Lung (tissue), 12 donors: ENCODE measurements around the gene FOXP1. TPM values are rescaled to one million over a fixed set of nuclear protein-coding genes. Genes with fewer than 3 reads are reported as not detected.

Source experiments
- ATAC-seq: fragments of 200-7000 bp; cut with Tn5 transposase; one replicate; pipeline ENCODE4 v1.9.1; 2020; ENCODE audit warnings: moderate number of reproducible peaks; ENCODE audit not compliant: insufficient read depth, low FRiP score
- DNase-seq, 3 donors: peaks; one replicate each; pipeline ENCODE4 v3.0.0-alpha.2; 2013 to 2017
- H3K27ac ChIP-seq, 2 donors: one replicate each; pipeline ENCODE4 v1.5.1; 2013; ENCODE audit warnings: mild to moderate bottlenecking in 2 of 2, moderate library complexity in 2 of 2, control low read depth in 1 of 2, inconsistent platforms in 1 of 2, low read depth in 1 of 2, low read length in 1 of 2
- H3K27me3 ChIP-seq, 3 donors: one replicate each; pipeline ENCODE4 v1.5.1; 2013; ENCODE audit warnings: low read length in 2 of 3; ENCODE audit not compliant: control insufficient read depth in 3 of 3, insufficient read depth in 3 of 3
- H3K36me3 ChIP-seq, 4 donors: one replicate each; pipeline ENCODE4 v1.5.1; 2013; ENCODE audit warnings: low read length in 4 of 4, mild to moderate bottlenecking in 1 of 4, moderate library complexity in 1 of 4; ENCODE audit not compliant: control insufficient read depth in 4 of 4, insufficient read depth in 4 of 4
- H3K4me1 ChIP-seq, 5 donors: one replicate each; pipeline ENCODE4 v1.5.1; 2013; ENCODE audit warnings: low read length in 5 of 5, mild to moderate bottlenecking in 2 of 5, moderate library complexity in 1 of 5; ENCODE audit not compliant: control insufficient read depth in 5 of 5, insufficient read depth in 5 of 5
- H3K4me3 ChIP-seq: one replicate; pipeline ENCODE4 v1.5.1; 2013; ENCODE audit warnings: mild to moderate bottlenecking, control low read depth, moderate library complexity
- H3K9ac ChIP-seq, 2 donors: one replicate each; pipeline ENCODE4 v1.5.1; 2013; ENCODE audit warnings: low read length in 2 of 2, control low read depth in 1 of 2; ENCODE audit not compliant: insufficient read depth in 1 of 2
- H3K9me3 ChIP-seq, 4 donors: one replicate each; pipeline ENCODE4 v1.5.1; 2013; ENCODE audit warnings: low read length in 3 of 4, mild to moderate bottlenecking in 1 of 4, moderate library complexity in 1 of 4; ENCODE audit not compliant: control insufficient read depth in 4 of 4, insufficient read depth in 3 of 4
- WGBS, 2 donors: extraction: QIAGEN DNeasy Blood & Tissue Kit; methylation state at CpG; one replicate each; pipeline ENCODE4 v1.1.7; 2013; 5-methylcytosine and 5-hydroxymethylcytosine counted together
- polyA plus RNA-seq, 2 donors: library from polyadenylated mRNA; stranded (reverse); fragments of 200-250 nt; gene quantifications; one replicate each; pipeline ENCODE4 v1.2.1, GENCODE V29; 2013
- total RNA-seq, 2 donors: library from RNA; depleted of rRNA in 1 of 2; stranded (reverse); fragments of >200 nt in 1 of 2; gene quantifications; one replicate each; pipeline ENCODE4 v1.2.1, GENCODE V29; 2014 to 2021
- TF ChIP-seq, protein P1 (sequence below): IDR thresholded peaks from 2 replicates; pipeline ENCODE4 v1.5.1; 2012; ENCODE audit warnings: mild to moderate bottlenecking; ENCODE audit errors: control extremely low read depth, extremely low read depth
- donor health status: control.
- donor health status: control.
- donor health status: Bipolar disorder and iron deficiency.
- donor health status: healthy.
- donor health status: DM: yes; HTN: yes; CAD: no.

The FOXP1 gene
- total and polyA plus RNA-seq, 4 donors: 13.8 to 287 (median 73.9) TPM

DNA sequence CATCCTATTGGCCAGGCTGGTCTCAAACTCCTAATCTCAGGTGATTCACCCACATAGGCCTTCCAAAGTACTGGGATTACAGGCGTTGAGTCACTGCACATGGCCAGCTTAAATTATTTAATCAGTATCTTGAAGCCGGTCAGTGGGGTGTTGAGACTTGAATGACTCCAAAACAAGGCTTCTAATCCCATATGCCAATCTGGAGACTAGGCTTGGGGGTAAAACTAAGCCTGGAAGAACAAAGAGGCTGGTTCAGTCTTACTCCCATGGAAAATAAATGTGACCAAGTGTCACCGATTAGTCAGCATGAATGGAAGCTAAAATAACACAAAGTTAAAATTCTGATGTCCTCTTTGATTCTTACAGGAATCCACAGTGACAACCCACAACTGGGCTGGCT, 509.1 kb downstream of the FOXP1 start:
- DNase-seq (no peak), ATAC-seq (no peak)
- Histone ChIP-seq H3K36me3 (peaks cover 0 to 2% (median 0%) of the 10 kb centered on the region in 4 donors), H3K9ac (no peak overlapping the region), H3K27ac (no peak overlapping the region), H3K4me3 (no peak overlapping the region), H3K4me1 (peaks cover 0 to 22% (median 8%) of the 10 kb centered on the region in 5 donors), H3K9me3 (no peaks in the 10 kb centered on the region), H3K27me3 (no peaks in the 10 kb centered on the region)
- TF ChIP-seq, protein P1, sequence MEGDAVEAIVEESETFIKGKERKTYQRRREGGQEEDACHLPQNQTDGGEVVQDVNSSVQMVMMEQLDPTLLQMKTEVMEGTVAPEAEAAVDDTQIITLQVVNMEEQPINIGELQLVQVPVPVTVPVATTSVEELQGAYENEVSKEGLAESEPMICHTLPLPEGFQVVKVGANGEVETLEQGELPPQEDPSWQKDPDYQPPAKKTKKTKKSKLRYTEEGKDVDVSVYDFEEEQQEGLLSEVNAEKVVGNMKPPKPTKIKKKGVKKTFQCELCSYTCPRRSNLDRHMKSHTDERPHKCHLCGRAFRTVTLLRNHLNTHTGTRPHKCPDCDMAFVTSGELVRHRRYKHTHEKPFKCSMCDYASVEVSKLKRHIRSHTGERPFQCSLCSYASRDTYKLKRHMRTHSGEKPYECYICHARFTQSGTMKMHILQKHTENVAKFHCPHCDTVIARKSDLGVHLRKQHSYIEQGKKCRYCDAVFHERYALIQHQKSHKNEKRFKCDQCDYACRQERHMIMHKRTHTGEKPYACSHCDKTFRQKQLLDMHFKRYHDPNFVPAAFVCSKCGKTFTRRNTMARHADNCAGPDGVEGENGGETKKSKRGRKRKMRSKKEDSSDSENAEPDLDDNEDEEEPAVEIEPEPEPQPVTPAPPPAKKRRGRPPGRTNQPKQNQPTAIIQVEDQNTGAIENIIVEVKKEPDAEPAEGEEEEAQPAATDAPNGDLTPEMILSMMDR: no peak
- WGBS, 2 donors: 94 to 96% methylated on average over 3 of the region's 3 CpGs

DNA sequence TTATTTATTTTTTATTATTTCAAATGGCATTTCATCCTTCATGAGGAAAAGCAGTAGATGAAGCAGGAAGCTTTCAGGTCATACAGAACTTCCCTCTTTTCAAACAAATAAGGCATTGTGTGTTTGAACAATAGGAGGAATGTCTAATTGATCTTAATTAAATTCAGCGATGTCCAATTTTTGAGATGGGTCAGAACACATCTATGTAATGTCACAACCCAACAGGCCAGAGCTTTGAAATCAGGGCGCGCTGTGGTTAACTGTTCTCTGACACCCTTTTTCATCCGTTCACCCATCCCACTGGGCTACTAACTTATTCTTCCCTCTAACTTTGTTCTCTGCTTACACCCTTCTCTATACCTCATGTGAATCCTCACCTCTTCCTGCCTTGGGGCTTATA, 510.5 kb downstream of the FOXP1 start:
- no peak overlapping the region for H3K27ac ChIP-seq
- 87 to 90% methylated on average over 4 of the region's 4 CpGs for WGBS, 2 donors
- peaks cover 0 to 26% (median 7%) of the 10 kb centered on the region in 5 donors for H3K4me1 ChIP-seq
- H3K9me3 ChIP-seq: no peaks in the 10 kb centered on the region
- H3K9ac ChIP-seq: no peak overlapping the region
- no peak overlapping the region for H3K4me3 ChIP-seq
- peaks cover 0 to 2% (median 0%) of the 10 kb centered on the region in 4 donors for H3K36me3 ChIP-seq
- H3K27me3 ChIP-seq: no peaks in the 10 kb centered on the region
- ATAC-seq: no peak
- TF ChIP-seq, protein P1: no peak
- no peak for DNase-seq

DNA sequence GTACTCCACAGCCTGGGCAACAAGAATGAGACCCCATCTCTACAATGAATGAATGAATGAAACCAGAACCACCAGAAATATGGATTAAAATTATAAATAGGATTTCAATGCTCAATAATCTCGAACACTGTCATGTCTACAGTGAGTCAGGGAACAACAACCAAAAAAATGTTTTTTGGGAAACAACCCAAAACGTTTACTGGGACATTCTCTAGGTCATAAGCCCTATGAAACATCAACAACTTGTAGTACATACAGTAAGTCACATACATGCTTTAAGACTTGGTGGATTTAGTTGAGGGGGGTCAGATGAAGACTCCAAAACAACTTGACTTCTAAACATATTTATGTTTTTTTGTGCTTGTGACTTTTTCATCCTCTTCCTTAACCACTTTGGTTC, 511.2 kb downstream of the FOXP1 start:
- Histone ChIP-seq H3K4me1 (peaks cover 0 to 23% (median 6%) of the 10 kb centered on the region in 5 donors), H3K27ac (no peak overlapping the region), H3K9me3 (no peaks in the 10 kb centered on the region), H3K27me3 (no peaks in the 10 kb centered on the region), H3K36me3 (peaks cover 0 to 2% (median 0%) of the 10 kb centered on the region in 4 donors), H3K9ac (no peak overlapping the region), H3K4me3 (no peak overlapping the region)
- TF ChIP-seq, protein P1: no peak
- DNase-seq (no peak), ATAC-seq (no peak)
- WGBS, 2 donors: 74 to 77% methylated on average over 2 of the region's 2 CpGs
